Naive B cell (primary cell): ENCODE measurements around the gene RBM19. TPM values are rescaled to one million over a fixed set of nuclear protein-coding genes. Genes with fewer than 3 reads are reported as not detected.
A peak's percentile ranks its signal among the peaks of the same experiment; 100 is the strongest.
"Not testable (repeated sequence)": the region's sequence is repeated elsewhere in the genome, so short reads cannot be mapped to it uniquely, and the experiment has no call there.

Source experiments
- ATAC-seq, 2 donors: fragments of 150-1000 bp; cut with Tn5 transposase; 2 replicates each; pipeline ENCODE4 v1.10.0; 2021; ENCODE audit warnings: low read depth in 2 of 2, mild to moderate bottlenecking in 2 of 2, moderate library complexity in 2 of 2
- DNase-seq: peaks from one replicate; pipeline ENCODE4 v3.0.0; 2022
- H3K27ac Mint-ChIP-seq, 6 donors: one replicate each; pipeline ENCODE4 v1.8.0; 2020 to 2022; ENCODE audit warnings: mild to moderate bottlenecking in 6 of 6, mixed read lengths in 6 of 6, moderate library complexity in 5 of 6, inconsistent platforms in 2 of 6
- H3K27me3 Mint-ChIP-seq, 3 donors: one replicate each; pipeline ENCODE4 v1.8.0; 2021 to 2022; ENCODE audit warnings: mixed read lengths in 3 of 3, mild to moderate bottlenecking in 1 of 3
- H3K36me3 Mint-ChIP-seq, 2 donors: one replicate each; pipeline ENCODE4 v1.8.0; 2020 to 2022; ENCODE audit warnings: mixed read lengths in 2 of 2, inconsistent platforms in 1 of 2, mild to moderate bottlenecking in 1 of 2
- H3K4me1 Mint-ChIP-seq, 3 donors: one replicate each; pipeline ENCODE4 v1.8.0; 2020 to 2022; ENCODE audit warnings: mixed read lengths in 3 of 3, inconsistent platforms in 1 of 3, mild to moderate bottlenecking in 1 of 3, moderate library complexity in 1 of 3
- H3K4me3 Mint-ChIP-seq, 8 donors: one replicate each; pipeline ENCODE4 v1.8.0; 2020 to 2022; ENCODE audit warnings: mild to moderate bottlenecking in 8 of 8, mixed read lengths in 8 of 8, moderate library complexity in 8 of 8, inconsistent platforms in 2 of 8
- H3K9me3 Mint-ChIP-seq, 7 donors: one replicate each; pipeline ENCODE4 v1.8.0; 2020 to 2022; ENCODE audit warnings: mixed read lengths in 7 of 7, mild to moderate bottlenecking in 5 of 7, inconsistent platforms in 2 of 7, moderate library complexity in 1 of 7
- polyA plus RNA-seq, 6 donors: library from polyadenylated mRNA; unstranded; fragments of 300-500 nt; fragmentation: Illumina TruSeq; gene quantifications; one replicate each; pipeline ENCODE4 v1.2.3, GENCODE V29; 2021; ENCODE audit warnings: low read depth in 6 of 6

The RBM19 gene
- polyA plus RNA-seq, 6 donors from 2014 or later = 5.6 to 18.9 (median 10.5) TPM

- no peak for ATAC-seq
- Mint-ChIP-seq H3K4me1 (peaks cover 0 to 4% (median 0%) of the 10 kb centered on the region in 3 donors), H3K27ac (peak overlapping the region in 1 of 6 donors; percentile 67)
Measured at GRCh38 chr12:113908584-113909100, 57.5 kb downstream of the RBM19 start.

DNA sequence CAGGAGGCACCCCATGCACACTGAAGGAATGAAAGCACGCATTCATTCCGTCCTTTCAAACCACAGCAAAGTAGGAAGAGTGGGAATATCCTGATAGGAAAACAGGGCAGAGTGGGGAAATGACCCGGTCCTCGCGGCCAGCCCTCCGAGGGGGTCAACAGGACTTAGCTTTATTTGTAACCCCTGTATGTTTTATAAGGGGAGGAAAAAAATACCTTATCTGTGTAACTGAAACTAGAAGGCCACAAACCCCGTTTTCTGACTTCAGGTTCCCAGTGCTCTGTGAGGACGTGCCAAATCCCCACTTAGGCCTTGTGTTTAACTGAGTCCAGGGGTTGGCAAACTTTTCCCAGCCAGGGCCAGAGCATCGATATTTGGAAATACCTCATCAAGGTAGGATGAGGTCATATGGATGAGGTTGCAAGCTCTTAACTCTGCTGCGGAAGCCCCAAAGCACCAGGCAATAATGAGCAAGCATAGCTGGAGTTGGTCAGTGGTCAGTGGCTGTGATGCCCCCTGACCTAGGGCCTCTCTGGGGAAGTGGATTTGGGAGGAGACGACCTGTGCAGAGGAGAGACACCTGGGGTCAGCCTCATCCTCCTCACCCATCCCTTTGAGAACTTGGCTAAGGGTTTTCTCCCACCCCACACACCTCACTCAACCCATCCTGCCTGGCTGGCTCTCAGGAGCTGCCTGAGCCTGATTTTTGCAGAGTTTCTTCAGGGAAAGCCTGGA, 58.5 kb downstream of the RBM19 start:
- no peak overlapping the region for H3K27ac Mint-ChIP-seq

More at GRCh38 chr12:113908584-113909100, 57.5 kb downstream of the RBM19 start:
- H3K4me3 Mint-ChIP-seq = no peak overlapping the region
- H3K9me3 Mint-ChIP-seq = no peaks in the 10 kb centered on the region
- peaks cover 26 to 47% of the 10 kb centered on the region in 2 donors for H3K36me3 Mint-ChIP-seq
- H3K27me3 Mint-ChIP-seq = no peaks in the 10 kb centered on the region
- no peak for DNase-seq

GRCh38 chr12:113906411-113907200, 59.5 kb downstream of the RBM19 start:
- H3K9me3 Mint-ChIP-seq = no peaks in the 10 kb centered on the region
- peaks cover 0 to 4% (median 0%) of the 10 kb centered on the region in 3 donors for H3K4me1 Mint-ChIP-seq
- H3K4me3 Mint-ChIP-seq = no peak overlapping the region
- no peak overlapping the region for H3K27ac Mint-ChIP-seq
- no peak for DNase-seq
- no peaks in the 10 kb centered on the region for H3K27me3 Mint-ChIP-seq
- no peak for ATAC-seq
- H3K36me3 Mint-ChIP-seq = peaks cover 31 to 56% of the 10 kb centered on the region in 2 donors

More for the DNA sequence above, 58.5 kb downstream of the RBM19 start:
- no peak overlapping the region for H3K4me3 Mint-ChIP-seq
- H3K27me3 Mint-ChIP-seq = no peaks in the 10 kb centered on the region
- ATAC-seq = no peak
- DNase-seq = no peak
- H3K9me3 Mint-ChIP-seq = no peaks in the 10 kb centered on the region
- peaks cover 31 to 56% of the 10 kb centered on the region in 2 donors for H3K36me3 Mint-ChIP-seq
- peaks cover 0 to 4% (median 0%) of the 10 kb centered on the region in 3 donors for H3K4me1 Mint-ChIP-seq

- DNase-seq = no peak
- Mint-ChIP-seq H3K9me3 (no peaks in the 10 kb centered on the region), H3K4me1 (peaks cover 0 to 4% (median 0%) of the 10 kb centered on the region in 3 donors), H3K27ac (no peak overlapping the region), H3K27me3 (no peaks in the 10 kb centered on the region), H3K4me3 (no peak overlapping the region), H3K36me3 (peaks cover 31 to 53% of the 10 kb centered on the region in 2 donors)
- ATAC-seq = no peak
Measured at GRCh38 chr12:113905829-113906228, 60.3 kb downstream of the RBM19 start.

- peaks cover 26 to 47% of the 10 kb centered on the region in 2 donors for H3K36me3 Mint-ChIP-seq
- no peak overlapping the region for H3K4me3 Mint-ChIP-seq
- H3K27ac Mint-ChIP-seq = no peak overlapping the region
- DNase-seq (no peak), ATAC-seq (no peak)
- no peaks in the 10 kb centered on the region for H3K9me3 Mint-ChIP-seq
- H3K27me3 Mint-ChIP-seq = no peaks in the 10 kb centered on the region
- peaks cover 0 to 4% (median 0%) of the 10 kb centered on the region in 3 donors for H3K4me1 Mint-ChIP-seq
Measured at GRCh38 chr12:113903381-113903863, 62.7 kb downstream of the RBM19 start.

- not testable (repeated sequence) for H3K4me1 Mint-ChIP-seq, H3K27ac Mint-ChIP-seq, H3K4me3 Mint-ChIP-seq, H3K27me3 Mint-ChIP-seq, H3K9me3 Mint-ChIP-seq, DNase-seq, ATAC-seq
- peaks cover 18 to 41% of the 10 kb centered on the region in 2 donors for H3K36me3 Mint-ChIP-seq
Measured at GRCh38 chr12:113901319-113901718, 64.8 kb downstream of the RBM19 start.

DNA sequence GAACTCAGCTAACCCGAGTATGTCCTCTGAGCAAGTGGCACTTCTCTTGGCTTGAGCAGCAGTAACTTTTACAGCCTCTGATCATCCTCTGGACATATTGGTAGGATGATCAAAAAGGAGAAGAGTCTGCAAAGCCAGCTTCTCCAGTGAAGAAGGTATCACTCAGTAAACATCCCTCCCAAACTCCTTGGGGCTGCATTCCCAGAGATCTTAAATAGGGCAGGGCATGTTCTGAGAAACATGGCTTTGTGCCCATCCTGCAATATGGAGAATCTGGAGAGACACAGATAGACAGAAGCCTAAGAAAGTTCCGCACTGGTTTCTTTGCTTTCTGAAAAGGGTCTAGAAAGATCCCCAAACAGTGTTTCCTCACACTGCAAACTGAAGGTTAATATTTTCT, 65.4 kb downstream of the RBM19 start:
- no peak for ATAC-seq
- H3K4me3 Mint-ChIP-seq = no peak overlapping the region
- H3K4me1 Mint-ChIP-seq = peaks cover 0 to 2% (median 0%) of the 10 kb centered on the region in 3 donors
- peak overlapping the region in 1 of 6 donors; percentile 44 for H3K27ac Mint-ChIP-seq
- no peak for DNase-seq
- H3K27me3 Mint-ChIP-seq = no peaks in the 10 kb centered on the region
- H3K9me3 Mint-ChIP-seq = no peaks in the 10 kb centered on the region
- peaks cover 18 to 40% of the 10 kb centered on the region in 2 donors for H3K36me3 Mint-ChIP-seq

DNA sequence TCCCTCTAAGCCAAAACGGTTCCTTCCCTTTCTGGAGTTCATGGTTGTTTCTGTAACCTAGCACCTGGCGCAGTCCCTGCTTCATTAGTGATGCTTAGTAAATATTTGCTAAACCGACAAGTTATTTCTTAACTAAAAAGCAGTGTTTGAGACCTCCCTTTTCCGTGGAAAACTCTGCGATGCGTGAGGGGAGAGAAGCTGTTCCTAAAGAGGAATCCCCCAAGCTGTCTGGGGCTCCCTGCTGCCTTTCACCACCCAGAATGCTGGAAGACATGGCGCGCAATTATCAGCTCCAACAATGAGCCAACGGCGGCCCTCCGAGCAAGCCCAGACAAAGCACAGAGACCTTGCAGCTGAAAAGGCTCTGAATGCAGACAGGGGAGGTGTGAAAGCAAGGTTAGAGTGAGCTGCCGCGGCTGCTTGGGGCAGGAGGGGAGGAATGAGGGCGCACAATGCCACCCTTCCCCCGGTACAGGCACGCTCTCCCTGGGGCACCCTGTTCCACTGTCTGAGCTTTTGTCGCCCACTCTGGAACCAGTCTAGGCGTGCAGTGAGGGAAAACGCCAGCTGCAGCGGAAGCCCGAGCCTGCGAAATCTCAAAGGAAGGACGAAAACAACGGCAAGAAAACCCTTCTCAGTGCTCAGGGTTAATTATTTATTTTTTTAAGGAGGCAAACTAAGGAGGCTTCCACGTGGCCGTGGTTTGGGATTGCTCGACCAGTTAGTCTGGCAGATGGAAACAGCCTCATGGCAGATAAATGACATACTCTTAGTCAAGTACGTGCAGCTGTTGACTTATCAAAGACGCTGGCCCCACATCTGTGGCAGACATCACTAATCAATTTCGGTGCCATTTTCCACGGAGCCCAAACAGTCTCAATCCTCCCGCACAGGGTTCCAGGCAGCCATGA, 66.3 kb downstream of the RBM19 start:
- Mint-ChIP-seq H3K4me3 (no peak overlapping the region), H3K4me1 (peaks cover 0 to 2% (median 0%) of the 10 kb centered on the region in 3 donors), H3K36me3 (peaks cover 16 to 39% of the 10 kb centered on the region in 2 donors), H3K27me3 (no peaks in the 10 kb centered on the region), H3K9me3 (no peaks in the 10 kb centered on the region), H3K27ac (no peak overlapping the region)
- ATAC-seq = no peak
- no peak for DNase-seq

- ATAC-seq = no peak
Measured at GRCh38 chr12:113899042-113899560, 67.0 kb downstream of the RBM19 start.

DNA sequence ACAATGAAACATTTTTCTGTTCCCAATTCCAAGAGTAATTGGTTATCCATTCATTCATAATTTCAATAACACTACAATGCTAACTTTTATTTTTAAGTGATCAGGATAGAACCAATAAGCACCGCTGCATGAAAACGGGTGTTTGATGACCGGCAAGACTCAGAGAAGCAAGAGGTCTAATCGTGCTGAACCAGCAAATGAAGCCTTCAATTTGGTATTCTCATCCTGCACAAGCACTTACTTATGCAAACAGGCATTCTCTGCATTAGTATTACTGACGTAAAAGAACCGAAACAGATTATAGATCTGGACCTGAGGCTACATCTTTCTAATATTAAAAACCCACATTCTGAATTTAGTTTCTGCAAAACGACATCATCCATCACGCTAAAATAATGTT, 67.7 kb downstream of the RBM19 start:
- DNase-seq (no peak), ATAC-seq (no peak)
- Mint-ChIP-seq H3K9me3 (no peaks in the 10 kb centered on the region), H3K27me3 (no peaks in the 10 kb centered on the region), H3K4me1 (peaks cover 0 to 2% (median 0%) of the 10 kb centered on the region in 3 donors), H3K4me3 (no peak overlapping the region), H3K36me3 (peaks cover 29 to 30% of the 10 kb centered on the region in 2 donors), H3K27ac (no peak overlapping the region)

More at GRCh38 chr12:113899042-113899560, 67.0 kb downstream of the RBM19 start:
- DNase-seq = no peak
- peaks cover 0 to 2% (median 0%) of the 10 kb centered on the region in 3 donors for H3K4me1 Mint-ChIP-seq
- no peaks in the 10 kb centered on the region for H3K9me3 Mint-ChIP-seq
- no peak overlapping the region for H3K27ac Mint-ChIP-seq
- H3K36me3 Mint-ChIP-seq = peaks cover 23 to 32% of the 10 kb centered on the region in 2 donors
- H3K27me3 Mint-ChIP-seq = no peaks in the 10 kb centered on the region
- no peak overlapping the region for H3K4me3 Mint-ChIP-seq

DNA sequence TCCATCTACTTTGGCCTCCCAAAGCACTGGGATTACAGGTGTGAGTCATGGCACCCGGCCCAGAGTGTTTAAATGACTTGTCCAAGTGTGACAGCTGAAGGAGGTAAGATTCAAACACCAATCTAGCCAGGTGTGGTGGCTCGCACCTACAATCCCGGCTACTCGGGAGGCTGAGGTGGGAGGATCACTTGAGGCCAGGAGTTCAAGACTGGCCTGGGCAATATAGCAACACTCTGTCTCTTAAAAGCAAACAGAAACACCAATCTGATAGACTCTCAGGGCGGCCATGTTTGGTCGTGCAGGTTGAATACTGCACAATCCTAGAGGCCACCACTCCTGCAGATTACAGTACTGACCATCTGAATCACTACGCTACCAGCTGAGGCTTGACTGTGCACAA, 68.7 kb downstream of the RBM19 start:
- no peak for ATAC-seq
- no peak overlapping the region for H3K27ac Mint-ChIP-seq
- H3K4me1 Mint-ChIP-seq = peaks cover 0 to 2% (median 0%) of the 10 kb centered on the region in 3 donors
- peaks cover 27 to 30% of the 10 kb centered on the region in 2 donors for H3K36me3 Mint-ChIP-seq
- no peaks in the 10 kb centered on the region for H3K9me3 Mint-ChIP-seq
- no peak for DNase-seq
- H3K4me3 Mint-ChIP-seq = no peak overlapping the region
- H3K27me3 Mint-ChIP-seq = no peaks in the 10 kb centered on the region

DNA sequence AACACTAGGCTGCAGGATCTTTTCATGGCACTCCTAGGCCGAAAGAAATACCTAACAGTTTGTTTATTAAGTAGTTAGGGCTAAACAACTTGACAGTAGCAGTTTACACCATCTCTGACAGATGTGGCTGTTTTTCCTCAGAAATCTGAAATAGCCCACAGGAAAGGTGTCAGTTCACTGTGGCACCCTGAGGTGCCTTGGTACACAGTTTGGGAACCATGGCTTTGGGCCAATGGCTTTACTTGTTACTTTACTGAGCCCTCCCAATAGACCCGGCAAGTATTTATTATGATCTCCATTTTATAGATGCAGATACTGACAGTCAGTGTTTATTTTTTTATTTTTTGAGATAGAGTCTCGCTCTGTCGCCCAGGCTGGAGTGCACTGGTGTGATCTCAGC, 69.3 kb downstream of the RBM19 start:
- Mint-ChIP-seq H3K9me3 (no peaks in the 10 kb centered on the region), H3K4me3 (no peak overlapping the region), H3K36me3 (peaks cover 30 to 36% of the 10 kb centered on the region in 2 donors), H3K27ac (no peak overlapping the region), H3K4me1 (peaks cover 0 to 2% (median 0%) of the 10 kb centered on the region in 3 donors), H3K27me3 (no peaks in the 10 kb centered on the region)
- DNase-seq (no peak), ATAC-seq (no peak)
